ENCODE measurements around the gene RPS8. TPM values are rescaled to one million over a fixed set of nuclear protein-coding genes. Genes with fewer than 3 reads are reported as not detected.

The RPS8 gene
- polyA plus RNA-seq, 4 donors, result 1,153 to 3,026 (median 2,284) TPM

DNA sequence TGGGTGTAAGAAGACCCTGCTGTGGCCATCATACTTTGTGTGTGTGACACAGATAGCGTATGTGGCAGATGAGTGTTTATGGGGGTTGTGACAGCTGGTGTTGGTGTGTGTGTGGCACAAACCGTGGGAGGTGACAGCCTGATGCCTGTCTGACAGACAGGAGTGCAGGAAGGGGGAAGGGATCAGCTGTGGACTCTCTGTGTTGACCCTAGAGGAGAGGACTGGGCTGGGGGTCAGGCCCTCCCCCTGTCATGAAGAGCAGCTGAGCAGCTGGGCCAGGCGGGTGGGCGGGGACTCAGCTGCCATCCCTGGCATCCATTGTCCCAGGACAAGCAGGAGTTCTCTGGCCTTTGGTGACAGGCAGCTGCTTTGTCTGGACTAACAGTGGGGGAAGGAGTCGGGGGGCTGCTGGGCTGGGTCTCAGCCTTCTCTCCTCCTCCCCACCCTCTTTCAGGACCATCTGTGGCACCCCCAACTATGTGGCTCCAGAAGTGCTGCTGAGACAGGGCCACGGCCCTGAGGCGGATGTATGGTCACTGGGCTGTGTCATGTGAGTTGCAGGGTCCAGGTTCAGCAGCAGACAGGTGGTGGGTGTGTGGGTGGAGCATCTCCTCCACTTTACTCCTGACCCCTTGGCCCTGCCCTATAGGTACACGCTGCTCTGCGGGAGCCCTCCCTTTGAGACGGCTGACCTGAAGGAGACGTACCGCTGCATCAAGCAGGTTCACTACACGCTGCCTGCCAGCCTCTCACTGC lies 27.1 kb downstream of the RPS8 start:
- Histone ChIP-seq H3K4me1 (ENCODE audit: control insufficient read depth in 3 of 3, insufficient read depth in 2 of 3, low read depth in 1 of 3, low read length in 2 of 3) (peaks cover 4 to 41% (median 10%) of the 10 kb centered on the region in 3 donors), H3K9me3 (ENCODE audit: control insufficient read depth in 2 of 2, insufficient read depth in 1 of 2, low read depth in 1 of 2, low read length in 1 of 2) (no peaks in the 10 kb centered on the region), H3K4me3 (ENCODE audit: low read depth in 1 of 3, low read length in 3 of 3) (no peak overlapping the region), H3K27me3 (ENCODE audit: control insufficient read depth in 3 of 3, insufficient read depth in 3 of 3, low read length in 3 of 3) (no peaks in the 10 kb centered on the region), H3K36me3 (ENCODE audit: control insufficient read depth in 3 of 3, insufficient read depth in 2 of 3, low read depth in 1 of 3, low read length in 3 of 3) (peaks cover 2 to 59% (median 8%) of the 10 kb centered on the region in 3 donors), H3K27ac (ENCODE audit: low read depth in 1 of 3, low read length in 2 of 3) (peak overlapping the region in 1 of 3 donors; percentile 58)
- DNase-seq (no peak), FAIRE-seq (no peak)
- WGBS, 3 donors, result 84 to 90% (median 89%) methylated on average over 13 of the region's 13 CpGs

DNA sequence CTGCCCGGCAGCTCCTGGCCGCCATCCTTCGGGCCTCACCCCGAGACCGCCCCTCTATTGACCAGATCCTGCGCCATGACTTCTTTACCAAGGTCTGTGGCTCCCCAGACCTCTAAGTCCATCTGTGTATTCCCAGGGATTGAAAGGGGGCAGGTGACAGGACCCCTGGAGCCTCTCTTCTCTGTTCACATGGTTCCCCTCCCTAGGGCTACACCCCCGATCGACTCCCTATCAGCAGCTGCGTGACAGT lies 27.6 kb downstream of the RPS8 start:
- Histone ChIP-seq H3K27me3 (ENCODE audit: control insufficient read depth in 3 of 3, insufficient read depth in 3 of 3, low read length in 3 of 3) (no peaks in the 10 kb centered on the region), H3K4me3 (ENCODE audit: low read depth in 1 of 3, low read length in 3 of 3) (no peak overlapping the region), H3K4me1 (ENCODE audit: control insufficient read depth in 3 of 3, insufficient read depth in 2 of 3, low read depth in 1 of 3, low read length in 2 of 3) (peaks cover 4 to 46% (median 12%) of the 10 kb centered on the region in 3 donors), H3K36me3 (ENCODE audit: control insufficient read depth in 3 of 3, insufficient read depth in 2 of 3, low read depth in 1 of 3, low read length in 3 of 3) (peaks cover 2 to 60% (median 8%) of the 10 kb centered on the region in 3 donors), H3K9me3 (ENCODE audit: control insufficient read depth in 2 of 2, insufficient read depth in 1 of 2, low read depth in 1 of 2, low read length in 1 of 2) (no peaks in the 10 kb centered on the region), H3K27ac (ENCODE audit: low read depth in 1 of 3, low read length in 2 of 3) (peak overlapping the region in 1 of 3 donors; percentile 31)
- no peak for FAIRE-seq
- 92 to 96% (median 93%) methylated on average over 9 of the region's 9 CpGs for WGBS, 3 donors
- no peak for DNase-seq

DNA sequence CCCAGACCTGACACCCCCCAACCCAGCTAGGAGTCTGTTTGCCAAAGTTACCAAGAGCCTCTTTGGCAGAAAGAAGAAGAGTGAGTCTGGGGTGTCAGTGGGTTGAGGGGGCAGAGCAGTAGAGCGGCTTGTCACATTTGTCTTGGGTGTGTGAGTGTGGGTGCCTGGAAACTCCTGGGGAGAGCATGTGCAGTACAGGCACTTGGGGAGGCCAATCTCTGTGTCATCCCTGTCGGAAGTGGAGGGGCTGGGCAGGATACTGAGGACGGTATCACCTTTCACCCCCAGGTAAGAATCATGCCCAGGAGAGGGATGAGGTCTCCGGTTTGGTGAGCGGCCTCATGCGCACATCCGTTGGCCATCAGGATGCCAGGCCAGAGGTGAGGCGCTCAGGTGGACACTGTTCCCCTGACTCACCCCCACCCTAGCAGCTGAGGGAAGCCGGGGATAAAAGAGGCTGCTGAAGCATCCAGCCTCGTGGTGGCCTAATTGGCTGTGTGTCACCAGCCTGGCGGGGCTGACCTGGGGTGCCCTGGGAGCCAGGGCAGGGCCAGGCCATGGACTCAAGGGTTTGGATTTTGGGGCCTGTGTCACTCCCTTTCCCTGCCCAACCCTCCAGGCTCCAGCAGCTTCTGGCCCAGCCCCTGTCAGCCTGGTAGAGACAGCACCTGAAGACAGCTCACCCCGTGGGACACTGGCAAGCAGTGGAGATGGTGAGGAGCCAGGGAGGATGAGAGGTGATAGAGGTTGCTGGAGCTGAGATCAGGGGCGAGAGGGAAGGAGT lies 28.2 kb downstream of the RPS8 start:
- Histone ChIP-seq H3K36me3 (ENCODE audit: control insufficient read depth in 3 of 3, insufficient read depth in 2 of 3, low read depth in 1 of 3, low read length in 3 of 3) (peaks cover 2 to 60% (median 8%) of the 10 kb centered on the region in 3 donors), H3K4me3 (ENCODE audit: low read depth in 1 of 3, low read length in 3 of 3) (no peak overlapping the region), H3K4me1 (ENCODE audit: control insufficient read depth in 3 of 3, insufficient read depth in 2 of 3, low read depth in 1 of 3, low read length in 2 of 3) (peaks cover 10 to 51% (median 16%) of the 10 kb centered on the region in 3 donors), H3K9me3 (ENCODE audit: control insufficient read depth in 2 of 2, insufficient read depth in 1 of 2, low read depth in 1 of 2, low read length in 1 of 2) (no peaks in the 10 kb centered on the region), H3K27ac (ENCODE audit: low read depth in 1 of 3, low read length in 2 of 3) (peak overlapping the region in 1 of 3 donors; percentile 49), H3K27me3 (ENCODE audit: control insufficient read depth in 3 of 3, insufficient read depth in 3 of 3, low read length in 3 of 3) (no peaks in the 10 kb centered on the region)
- FAIRE-seq (no peak), DNase-seq (no peak)
- 86 to 92% (median 89%) methylated on average over 13 of the region's 13 CpGs for WGBS, 3 donors

DNA sequence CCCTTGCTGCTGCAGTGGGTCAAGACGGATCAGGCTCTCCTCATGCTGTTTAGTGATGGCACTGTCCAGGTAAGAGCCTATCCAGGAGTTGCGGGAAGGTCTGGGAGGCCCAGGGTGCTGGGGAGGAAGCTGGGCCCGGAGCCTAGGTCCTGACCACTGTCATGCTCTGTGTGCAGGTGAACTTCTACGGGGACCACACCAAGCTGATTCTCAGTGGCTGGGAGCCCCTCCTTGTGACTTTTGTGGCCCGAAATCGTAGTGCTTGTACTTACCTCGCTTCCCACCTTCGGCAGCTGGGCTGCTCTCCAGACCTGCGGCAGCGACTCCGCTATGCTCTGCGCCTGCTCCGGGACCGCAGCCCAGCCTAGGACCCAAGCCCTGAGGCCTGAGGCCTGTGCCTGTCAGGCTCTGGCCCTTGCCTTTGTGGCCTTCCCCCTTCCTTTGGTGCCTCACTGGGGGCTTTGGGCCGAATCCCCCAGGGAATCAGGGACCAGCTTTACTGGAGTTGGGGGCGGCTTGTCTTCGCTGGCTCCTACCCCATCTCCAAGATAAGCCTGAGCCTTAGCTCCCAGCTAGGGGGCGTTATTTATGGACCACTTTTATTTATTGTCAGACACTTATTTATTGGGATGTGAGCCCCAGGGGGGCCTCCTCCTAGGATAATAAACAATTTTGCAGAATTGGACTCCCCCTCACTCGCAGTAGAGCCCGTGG lies 30.1 kb downstream of the RPS8 start:
- Histone ChIP-seq H3K9me3 (ENCODE audit: control insufficient read depth in 2 of 2, insufficient read depth in 1 of 2, low read depth in 1 of 2, low read length in 1 of 2) (no peaks in the 10 kb centered on the region), H3K27ac (ENCODE audit: low read depth in 1 of 3, low read length in 2 of 3) (peak overlapping the region in 1 of 3 donors; percentile 20), H3K36me3 (ENCODE audit: control insufficient read depth in 3 of 3, insufficient read depth in 2 of 3, low read depth in 1 of 3, low read length in 3 of 3) (peaks cover 2 to 70% (median 8%) of the 10 kb centered on the region in 3 donors), H3K27me3 (ENCODE audit: control insufficient read depth in 3 of 3, insufficient read depth in 3 of 3, low read length in 3 of 3) (no peaks in the 10 kb centered on the region), H3K4me3 (ENCODE audit: low read depth in 1 of 3, low read length in 3 of 3) (no peak overlapping the region), H3K4me1 (ENCODE audit: control insufficient read depth in 3 of 3, insufficient read depth in 2 of 3, low read depth in 1 of 3, low read length in 2 of 3) (peaks cover 27 to 63% (median 28%) of the 10 kb centered on the region in 3 donors)
- no peak for DNase-seq
- no peak for FAIRE-seq
- 94 to 96% (median 94%) methylated on average over 19 to 20 of the region's 20 CpGs for WGBS, 3 donors

DNA sequence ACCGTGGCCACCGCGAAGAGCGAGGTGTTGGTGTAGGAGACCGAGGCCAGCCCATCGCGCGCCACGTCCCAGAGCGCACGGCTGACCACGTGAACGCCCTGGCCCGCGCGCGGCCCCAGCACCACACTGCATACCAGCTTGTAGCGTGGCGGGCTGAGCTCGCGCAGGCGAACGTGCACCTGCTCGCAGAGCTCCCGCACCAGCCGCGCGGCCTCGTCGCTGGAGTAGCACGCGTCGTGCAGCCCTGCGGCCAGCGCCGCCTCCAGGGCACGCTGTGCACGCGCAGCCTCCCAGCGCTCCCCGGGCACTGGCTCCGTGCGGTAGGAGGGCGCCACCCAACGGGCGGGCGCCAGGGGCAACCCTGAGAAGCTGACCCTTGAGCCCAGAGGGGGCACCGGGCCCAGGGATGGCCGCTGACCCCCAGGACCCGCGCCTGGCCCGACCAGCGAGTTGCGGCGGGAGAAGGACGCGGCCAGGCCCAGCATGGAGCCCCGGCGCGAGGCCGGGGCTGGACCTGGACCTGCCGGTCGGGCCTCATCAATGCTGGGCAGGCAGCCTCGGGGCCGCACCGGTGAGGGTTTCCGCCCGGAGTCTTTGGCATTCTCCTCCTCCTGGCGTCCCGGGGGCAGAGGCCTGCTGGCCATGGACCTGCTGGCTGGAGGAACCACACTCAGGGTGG lies 30.8 kb downstream of the RPS8 start:
- Histone ChIP-seq H3K4me1 (ENCODE audit: control insufficient read depth in 3 of 3, insufficient read depth in 2 of 3, low read depth in 1 of 3, low read length in 2 of 3) (peaks cover 27 to 58% (median 28%) of the 10 kb centered on the region in 3 donors), H3K36me3 (ENCODE audit: control insufficient read depth in 3 of 3, insufficient read depth in 2 of 3, low read depth in 1 of 3, low read length in 3 of 3) (peaks cover 2 to 73% (median 8%) of the 10 kb centered on the region in 3 donors), H3K27ac (ENCODE audit: low read depth in 1 of 3, low read length in 2 of 3) (peak overlapping the region; percentile 88 to 99 (median 98)), H3K27me3 (ENCODE audit: control insufficient read depth in 3 of 3, insufficient read depth in 3 of 3, low read length in 3 of 3) (no peaks in the 10 kb centered on the region), H3K4me3 (ENCODE audit: low read depth in 1 of 3, low read length in 3 of 3) (no peak overlapping the region), H3K9me3 (ENCODE audit: control insufficient read depth in 2 of 2, insufficient read depth in 1 of 2, low read depth in 1 of 2, low read length in 1 of 2) (no peaks in the 10 kb centered on the region)
- no peak for FAIRE-seq
- WGBS, 3 donors, result 95 to 97% (median 95%) methylated on average over 57 to 70 of the region's 70 CpGs
- DNase-seq, result no peak

DNA sequence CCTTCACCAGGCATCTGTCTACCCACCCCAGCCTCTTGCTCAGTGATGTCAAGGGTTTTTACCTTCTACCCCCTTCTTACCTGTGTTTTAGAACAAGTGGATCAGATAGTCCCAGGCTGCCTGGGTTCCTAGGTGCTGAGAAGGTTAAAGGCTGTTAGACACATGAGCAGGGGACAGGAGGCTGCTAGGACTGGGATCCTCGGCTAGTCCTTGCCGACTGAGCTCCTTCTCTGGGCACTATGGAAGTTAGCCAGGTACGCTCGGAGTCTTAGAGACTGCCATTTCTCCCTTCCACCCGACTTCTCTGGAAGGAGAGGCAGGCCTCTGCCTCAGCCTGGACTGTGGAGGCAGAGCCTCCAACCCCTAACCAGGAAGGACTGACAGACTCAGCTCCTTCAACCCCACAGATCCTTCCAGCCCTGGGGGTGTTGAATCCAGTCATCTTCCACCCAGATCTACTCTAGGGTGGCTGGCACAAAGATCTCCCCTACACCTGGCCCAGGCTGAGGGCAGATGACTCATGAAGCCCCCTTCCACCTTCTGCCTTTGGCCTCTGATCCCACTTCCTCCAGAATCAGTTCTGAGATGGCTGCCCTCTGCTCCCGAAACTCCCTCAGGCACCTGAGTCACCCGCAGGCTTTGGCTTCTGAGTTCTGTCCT lies 31.5 kb downstream of the RPS8 start, which contains the start of gene DYNLT4:
DYNLT4 (minus strand) TSS at position 648 of the 660 bp plus-strand sequence. CDS start 683 bp downstream, outside the sequence.
- FAIRE-seq, result no peak
- no peaks in the 10 kb centered on the region for H3K9me3 ChIP-seq (ENCODE audit: control insufficient read depth in 2 of 2, insufficient read depth in 1 of 2, low read depth in 1 of 2, low read length in 1 of 2)
- 58 to 63% (median 61%) methylated on average over 7 of the region's 7 CpGs for WGBS, 3 donors

DNA sequence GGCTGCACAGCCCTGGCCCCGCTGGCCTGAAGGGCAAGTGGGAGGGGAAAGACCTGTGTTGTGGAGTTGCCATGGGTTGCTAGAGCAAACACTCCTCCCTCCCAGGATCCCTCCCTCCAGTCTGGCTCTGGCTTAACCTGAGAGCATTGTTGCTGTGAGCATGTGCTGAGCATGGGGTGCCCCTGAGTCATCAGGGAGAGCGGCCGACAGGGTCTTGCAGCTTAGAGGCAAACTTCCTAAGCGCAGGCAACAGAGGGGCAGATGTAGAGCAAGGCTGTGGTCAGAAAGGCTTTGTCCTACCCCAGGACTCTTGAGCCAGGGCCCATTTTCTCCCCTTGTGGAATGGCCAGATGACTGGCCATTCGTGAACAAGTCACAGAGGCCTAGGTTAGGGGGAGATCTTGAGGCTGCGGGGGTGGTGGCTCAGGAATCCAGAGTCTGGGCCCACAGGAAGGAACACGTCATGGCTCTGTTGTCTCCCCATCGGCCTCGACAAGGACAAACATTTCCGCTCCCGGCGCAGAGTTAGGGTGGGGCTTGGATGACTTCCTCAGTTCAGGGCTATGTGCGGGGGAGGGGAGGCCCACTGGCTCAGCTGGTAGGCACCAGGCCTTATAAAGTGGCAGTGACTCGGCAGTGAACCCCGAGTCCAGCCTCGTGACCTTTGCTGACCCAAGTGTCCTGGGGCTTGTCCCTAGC lies 32.2 kb downstream of the RPS8 start:
- Histone ChIP-seq H3K4me1 (ENCODE audit: control insufficient read depth in 3 of 3, insufficient read depth in 2 of 3, low read depth in 1 of 3, low read length in 2 of 3) (peaks cover 25 to 56% (median 28%) of the 10 kb centered on the region in 3 donors), H3K27ac (ENCODE audit: low read depth in 1 of 3, low read length in 2 of 3) (peak overlapping the region; percentile 88 to 99 (median 98)), H3K36me3 (ENCODE audit: control insufficient read depth in 3 of 3, insufficient read depth in 2 of 3, low read depth in 1 of 3, low read length in 3 of 3) (peaks cover 2 to 70% (median 8%) of the 10 kb centered on the region in 3 donors), H3K27me3 (ENCODE audit: control insufficient read depth in 3 of 3, insufficient read depth in 3 of 3, low read length in 3 of 3) (no peaks in the 10 kb centered on the region), H3K4me3 (ENCODE audit: low read depth in 1 of 3, low read length in 3 of 3) (no peak overlapping the region), H3K9me3 (ENCODE audit: control insufficient read depth in 2 of 2, insufficient read depth in 1 of 2, low read depth in 1 of 2, low read length in 1 of 2) (no peaks in the 10 kb centered on the region)
- FAIRE-seq (no peak), DNase-seq (peak; percentile 96 to 97)
- WGBS, 3 donors, result 2 to 4% (median 4%) methylated on average over 16 of the region's 16 CpGs

More for the DNA sequence above, 31.5 kb downstream of the RPS8 start, which contains the start of gene DYNLT4:
- Histone ChIP-seq H3K36me3 (ENCODE audit: control insufficient read depth in 3 of 3, insufficient read depth in 2 of 3, low read depth in 1 of 3, low read length in 3 of 3) (peaks cover 2 to 71% (median 8%) of the 10 kb centered on the region in 3 donors), H3K27me3 (ENCODE audit: control insufficient read depth in 3 of 3, insufficient read depth in 3 of 3, low read length in 3 of 3) (no peaks in the 10 kb centered on the region), H3K27ac (ENCODE audit: low read depth in 1 of 3, low read length in 2 of 3) (peak within 1 kb of the TSS; percentile 88 to 99 (median 98)), H3K4me3 (ENCODE audit: low read depth in 1 of 3, low read length in 3 of 3) (no peak within 1 kb of the TSS), H3K4me1 (ENCODE audit: control insufficient read depth in 3 of 3, insufficient read depth in 2 of 3, low read depth in 1 of 3, low read length in 2 of 3) (peaks cover 27 to 57% (median 28%) of the 10 kb centered on the region in 3 donors)
- no peak for DNase-seq
